Measurements from ENCODE around the gene CUEDC1.

The CUEDC1 gene

GRCh38 chr17:57874434-57875289 is 80.5 kb downstream of the CUEDC1 start:
- peak; percentile 98 for DNase-seq

GRCh38 chr17:57874058-57874419 is 81.2 kb downstream of the CUEDC1 start:
- DNase-seq: no peak

GRCh38 chr17:57873261-57874057 is 81.8 kb downstream of the CUEDC1 start:
- no peak for DNase-seq

- DNase-seq: no peak
Observed at GRCh38 chr17:57872536-57872935, 82.7 kb downstream of the CUEDC1 start.

GRCh38 chr17:57871863-57872262 is 83.3 kb downstream of the CUEDC1 start:
- DNase-seq: no peak

GRCh38 chr17:57871155-57871554 is 84.1 kb downstream of the CUEDC1 start:
- DNase-seq: no peak

- peak; percentile 45 for DNase-seq
Observed at GRCh38 chr17:57870283-57870635, 85.0 kb downstream of the CUEDC1 start.

- DNase-seq: peak; percentile 92
Observed at GRCh38 chr17:57869617-57870282, 85.5 kb downstream of the CUEDC1 start.

GRCh38 chr17:57868910-57869616 is 86.1 kb downstream of the CUEDC1 start:
- DNase-seq: no peak

- DNase-seq: peak; percentile 93
Observed at GRCh38 chr17:57868007-57868909, 87.0 kb downstream of the CUEDC1 start.

GRCh38 chr17:57867126-57867525 is 88.1 kb downstream of the CUEDC1 start:
- no peak for DNase-seq

- DNase-seq: no peak
Observed at GRCh38 chr17:57866723-57867122, 88.5 kb downstream of the CUEDC1 start.

- DNase-seq: no peak
Observed at GRCh38 chr17:57866319-57866718, 88.9 kb downstream of the CUEDC1 start.

GRCh38 chr17:57864273-57864672 is 90.9 kb downstream of the CUEDC1 start:
- no peak for DNase-seq

- no peak for DNase-seq
Observed at GRCh38 chr17:57862694-57863667, 92.2 kb downstream of the CUEDC1 start.

GRCh38 chr17:57861790-57862693 is 93.2 kb downstream of the CUEDC1 start:
- no peak for DNase-seq

GRCh38 chr17:57861000-57861789 is 94.0 kb downstream of the CUEDC1 start:
- no peak for DNase-seq

GRCh38 chr17:57860414-57860999 is 94.7 kb downstream of the CUEDC1 start:
- no peak for DNase-seq
